Spinal cord (tissue), 10 donors: ENCODE measurements around the gene SYCE3. TPM values are rescaled to one million over a fixed set of nuclear protein-coding genes. Genes with fewer than 3 reads are reported as not detected.

ENCODE experiments used
- DNase-seq, 6 donors: peaks; one replicate each; pipeline versions ENCODE4 v3.0.0 to v3.0.0-alpha.2; 2013 to 2015; ENCODE audit warnings: low spot score in 6 of 6, low read depth in 4 of 6
- H3K27ac ChIP-seq: one replicate; pipeline ENCODE4 v1.5.1; 2013; ENCODE audit warnings: low read depth, low read length, control low read depth
- H3K27me3 ChIP-seq: one replicate; pipeline ENCODE4 v1.6.1; 2013; ENCODE audit warnings: low read length; ENCODE audit not compliant: control insufficient read depth, insufficient read depth
- H3K36me3 ChIP-seq: one replicate; pipeline ENCODE4 v1.6.1; 2013; ENCODE audit warnings: low read length; ENCODE audit not compliant: control insufficient read depth, insufficient read depth
- H3K4me1 ChIP-seq: one replicate; pipeline ENCODE4 v1.6.1; 2013; ENCODE audit warnings: low read length; ENCODE audit not compliant: control insufficient read depth, insufficient read depth
- H3K4me3 ChIP-seq: one replicate; pipeline ENCODE4 v1.5.1; 2013; ENCODE audit warnings: low read depth, low read length, control low read depth
- H3K9me3 ChIP-seq: one replicate; pipeline ENCODE4 v1.6.1; 2013; ENCODE audit warnings: low read length; ENCODE audit not compliant: control insufficient read depth, insufficient read depth
- WGBS: methylation state at CpG from one replicate; pipeline ENCODE4 v1.1.5; 2013; ENCODE audit warnings: missing lambda C conversion rate; ENCODE audit not compliant: insufficient coverage; 5-methylcytosine and 5-hydroxymethylcytosine counted together
- polyA plus RNA-seq, 2 donors: library from polyadenylated mRNA; unstranded; fragments of 120-200 nt; gene quantifications; one replicate each; pipeline ENCODE4 v1.2.1, GENCODE V29; 2013; ENCODE audit not compliant: insufficient read length in 2 of 2
- total RNA-seq, 2 donors: library from RNA; depleted of rRNA in 1 of 2; stranded (reverse); fragments of 120-200 nt in 1 of 2; fragments of >200 nt in 1 of 2; gene quantifications; one replicate each; pipeline versions ENCODE4 v1.2.3 to v1.2.4, GENCODE V29; 2013 to 2014
- donor health status: healthy.

The SYCE3 gene
- total and polyA plus RNA-seq, 4 donors: 0.66 TPM; not detected in 3

GRCh38 chr22:50584106-50585096 lies 21.7 kb upstream of the SYCE3 start:
- H3K4me1 ChIP-seq: peaks cover 23% of the 10 kb centered on the region
- DNase-seq: no peak
- 95% methylated on average over 19 of the region's 23 CpGs for WGBS
- no peak overlapping the region for H3K4me3 ChIP-seq
- no peaks in the 10 kb centered on the region for H3K9me3 ChIP-seq
- peaks cover 26% of the 10 kb centered on the region for H3K36me3 ChIP-seq
- H3K27ac ChIP-seq: no peak overlapping the region
- no peaks in the 10 kb centered on the region for H3K27me3 ChIP-seq

GRCh38 chr22:50583294-50583861 lies 20.7 kb upstream of the SYCE3 start:
- no peaks in the 10 kb centered on the region for H3K9me3 ChIP-seq
- peak overlapping the region; percentile 49 for H3K4me3 ChIP-seq
- H3K27ac ChIP-seq: no peak overlapping the region
- H3K4me1 ChIP-seq: peaks cover 34% of the 10 kb centered on the region
- no peaks in the 10 kb centered on the region for H3K27me3 ChIP-seq
- DNase-seq: no peak
- 6% methylated on average over 37 of the region's 37 CpGs for WGBS
- peaks cover 36% of the 10 kb centered on the region for H3K36me3 ChIP-seq

GRCh38 chr22:50582493-50583293 lies 20.0 kb upstream of the SYCE3 start, which contains the start of gene CHKB:
CHKB (minus strand) TSS chr22:50582849; CDS start chr22:50582781, 68 bp downstream.
- peak; percentile 94 to 100 (median 98) for DNase-seq
- Histone ChIP-seq H3K27ac (peak within 1 kb of the TSS; percentile 88), H3K9me3 (no peaks in the 10 kb centered on the region), H3K27me3 (no peaks in the 10 kb centered on the region), H3K36me3 (peaks cover 37% of the 10 kb centered on the region), H3K4me1 (peaks cover 39% of the 10 kb centered on the region), H3K4me3 (peak within 1 kb of the TSS; percentile 89)
- under 1% methylated on average over 96 of the region's 96 CpGs for WGBS

- peak overlapping the region; percentile 88 for H3K27ac ChIP-seq
- no peaks in the 10 kb centered on the region for H3K27me3 ChIP-seq
- WGBS: 5% methylated on average over 38 of the region's 39 CpGs
- peaks cover 41% of the 10 kb centered on the region for H3K36me3 ChIP-seq
- H3K9me3 ChIP-seq: no peaks in the 10 kb centered on the region
- peak overlapping the region; percentile 89 for H3K4me3 ChIP-seq
- peaks cover 39% of the 10 kb centered on the region for H3K4me1 ChIP-seq
- DNase-seq: peak in 1 of 6 donors; percentile 60
Observed at GRCh38 chr22:50581950-50582492, 19.3 kb upstream of the SYCE3 start.

GRCh38 chr22:50581031-50581949 lies 18.6 kb upstream of the SYCE3 start:
- Histone ChIP-seq H3K27ac (no peak overlapping the region), H3K27me3 (no peaks in the 10 kb centered on the region), H3K4me3 (peak overlapping the region; percentile 89), H3K36me3 (peaks cover 49% of the 10 kb centered on the region), H3K9me3 (no peaks in the 10 kb centered on the region), H3K4me1 (peaks cover 39% of the 10 kb centered on the region)
- no peak for DNase-seq
- 92% methylated on average over 21 of the region's 22 CpGs for WGBS

GRCh38 chr22:50579752-50580151 lies 17.0 kb upstream of the SYCE3 start:
- Histone ChIP-seq H3K9me3 (no peaks in the 10 kb centered on the region), H3K4me3 (no peak overlapping the region), H3K27me3 (no peaks in the 10 kb centered on the region), H3K4me1 (peaks cover 39% of the 10 kb centered on the region), H3K27ac (no peak overlapping the region), H3K36me3 (peaks cover 59% of the 10 kb centered on the region)
- 100% methylated on average over 1 of the region's 4 CpGs for WGBS
- no peak for DNase-seq

- DNase-seq: no peak
- no peaks in the 10 kb centered on the region for H3K27me3 ChIP-seq
- 66% methylated on average over 5 of the region's 8 CpGs for WGBS
- no peak overlapping the region for H3K27ac ChIP-seq
- peaks cover 44% of the 10 kb centered on the region for H3K4me1 ChIP-seq
- no peak overlapping the region for H3K4me3 ChIP-seq
- peaks cover 64% of the 10 kb centered on the region for H3K36me3 ChIP-seq
- no peaks in the 10 kb centered on the region for H3K9me3 ChIP-seq
Observed at GRCh38 chr22:50578776-50579310, 16.1 kb upstream of the SYCE3 start.

GRCh38 chr22:50577987-50578775 lies 15.5 kb upstream of the SYCE3 start, which contains the start of gene CPT1B:
CPT1B (minus strand) TSS chr22:50578427; CDS start chr22:50577915, 512 bp downstream.
- H3K4me3 ChIP-seq: no peak within 1 kb of the TSS
- no peak within 1 kb of the TSS for H3K27ac ChIP-seq
- DNase-seq: no peak
- H3K36me3 ChIP-seq: peaks cover 70% of the 10 kb centered on the region
- no peaks in the 10 kb centered on the region for H3K27me3 ChIP-seq
- WGBS: 12% methylated on average over 47 of the region's 63 CpGs
- H3K9me3 ChIP-seq: no peaks in the 10 kb centered on the region
- peaks cover 44% of the 10 kb centered on the region for H3K4me1 ChIP-seq
